Measurements from ENCODE around the gene POLR2L.

- TF ChIP-seq CTCF (IDR thresholded peaks at IDR 0.05 in 4 of 5, conservative IDR thresholded peaks at IDR 0.05 in 1 of 5) (no peak), POLR2A (IDR thresholded peaks at IDR 0.05) (no peak)
Measured at GRCh38 chr11:816433-816779, 25.9 kb downstream of the POLR2L start.
